Activated CD8-positive, alpha-beta T cell treated with anti-CD3 and anti-CD28 coated beads, Interleukin-2, amount 10 ng/mL, durations not matched to agents 7 days and 5 days (primary cell): Measurements from ENCODE around the gene BEND7. TPM values are rescaled to one million over a fixed set of nuclear protein-coding genes. Genes with fewer than 3 reads are reported as not detected.

Experiments
- ATAC-seq: fragments of 150-1000 bp; cut with Tn5 transposase; one replicate; pipeline ENCODE4 v1.10.0; 2021; ENCODE audit warnings: moderate library complexity
- CTCF ChIA-PET: fragments of 350-600 bp; sonication (Branson Sonifier 250); formaldehyde crosslinking; loops from one replicate; lab custom pipeline; 2021; ENCODE audit warnings: antibody characterized with exemption; lab: Charles Lee
- POLR2A ChIA-PET: fragments of 350-600 bp; sonication (Branson Sonifier 250); formaldehyde crosslinking; loops from one replicate; lab custom pipeline; 2021; ENCODE audit warnings: antibody characterized with exemption; lab: Charles Lee
- DNase-seq: peaks from one replicate; pipeline ENCODE4 v3.0.0-alpha.2; 2020
- H3K27ac Mint-ChIP-seq: one replicate; pipeline ENCODE4 v1.8.0; 2021; ENCODE audit warnings: mild to moderate bottlenecking, mixed read lengths
- H3K27me3 Mint-ChIP-seq: one replicate; pipeline ENCODE4 v1.8.0; 2021; ENCODE audit warnings: low read depth, mixed read lengths
- H3K36me3 Mint-ChIP-seq: one replicate; pipeline ENCODE4 v1.8.0; 2021; ENCODE audit warnings: low read depth, mixed read lengths
- H3K4me1 Mint-ChIP-seq: one replicate; pipeline ENCODE4 v1.8.0; 2021; ENCODE audit warnings: low read depth, mixed read lengths
- H3K4me3 Mint-ChIP-seq: one replicate; pipeline ENCODE4 v1.8.0; 2021; ENCODE audit warnings: mild to moderate bottlenecking, mixed read lengths
- H3K9me3 Mint-ChIP-seq: one replicate; pipeline ENCODE4 v1.8.0; 2022; ENCODE audit warnings: mixed read lengths; ENCODE audit not compliant: insufficient read depth
- total RNA-seq, 2 experiments: library from RNA; stranded (reverse); gene quantifications; one replicate each; pipeline ENCODE4 v1.2.3, GENCODE V29; 2021

Gene BEND7
- total RNA-seq, 2 experiments from 2014 or later = not detected

DNA sequence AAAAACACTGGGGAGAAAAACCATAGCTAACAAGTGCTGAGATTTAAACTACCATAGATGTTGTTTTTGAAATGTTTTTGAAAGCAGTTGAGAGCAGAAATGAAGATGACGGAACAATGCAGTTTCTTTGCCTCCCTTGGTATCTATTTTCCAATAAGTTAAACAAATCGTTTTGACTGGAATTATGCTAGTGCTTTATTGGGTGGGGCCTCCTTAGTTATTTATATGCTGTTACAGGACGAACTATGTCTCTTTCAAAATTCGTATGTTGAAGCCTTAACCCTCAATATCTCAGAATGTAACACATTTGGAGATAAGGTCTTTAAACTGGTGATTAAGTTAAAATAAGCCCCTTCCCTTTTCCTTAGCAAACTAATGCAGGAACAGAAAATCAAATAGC lies 135.2 kb downstream of the BEND7 start:
- Mint-ChIP-seq H3K9me3 (no peaks in the 10 kb centered on the region), H3K27me3 (peaks cover 4% of the 10 kb centered on the region), H3K4me3 (no peak overlapping the region), H3K36me3 (no peaks in the 10 kb centered on the region), H3K4me1 (no peaks in the 10 kb centered on the region), H3K27ac (no peak overlapping the region)
- ChIA-PET CTCF (no interaction called here), POLR2A (no interaction called here)
- DNase-seq = no peak
- ATAC-seq = no peak

DNA sequence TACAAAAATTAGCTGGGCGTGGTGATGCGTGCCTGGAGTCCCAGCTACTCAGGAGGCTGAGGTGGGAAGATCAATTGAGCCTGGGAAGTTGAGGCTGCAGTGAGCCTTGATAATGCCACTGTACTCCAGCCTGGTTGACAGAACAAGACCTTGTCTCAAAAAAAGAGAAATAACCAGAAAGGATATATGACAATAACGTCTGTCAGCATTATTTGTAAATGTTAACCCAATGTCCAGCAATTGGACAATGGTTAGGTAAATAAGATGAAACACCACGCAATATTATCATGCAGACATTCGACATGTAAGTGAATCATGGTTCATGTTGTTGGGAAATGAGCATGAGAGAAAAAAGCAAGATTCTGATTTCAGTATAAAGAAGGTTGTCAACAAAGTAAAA lies 136.1 kb downstream of the BEND7 start:
- ChIA-PET POLR2A (no interaction called here), CTCF (no interaction called here)
- H3K27ac Mint-ChIP-seq = no peak overlapping the region
- H3K36me3 Mint-ChIP-seq = no peaks in the 10 kb centered on the region
- H3K4me1 Mint-ChIP-seq = no peaks in the 10 kb centered on the region
- no peaks in the 10 kb centered on the region for H3K9me3 Mint-ChIP-seq
- H3K27me3 Mint-ChIP-seq = peaks cover 7% of the 10 kb centered on the region
- no peak for DNase-seq
- H3K4me3 Mint-ChIP-seq = no peak overlapping the region
- no peak for ATAC-seq

Other genes starting within 250 kb of the BEND7 start
- 10 to 100 TPM; 11.5 to 12.7 TPM for gene PHYH, start 228.9 kb downstream of the BEND7 start, total RNA-seq
- 10 to 100 TPM; 63.5 to 64.0 TPM for gene SEPHS1, start 180.7 kb downstream of the BEND7 start, total RNA-seq
- 10 to 100 TPM; 22.9 to 23.9 TPM for gene PRPF18, start 58.0 kb upstream of the BEND7 start, total RNA-seq